ENCODE measurements around the gene CXCL14.

The CXCL14 gene, protein sequence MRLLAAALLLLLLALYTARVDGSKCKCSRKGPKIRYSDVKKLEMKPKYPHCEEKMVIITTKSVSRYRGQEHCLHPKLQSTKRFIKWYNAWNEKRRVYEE

DNA sequence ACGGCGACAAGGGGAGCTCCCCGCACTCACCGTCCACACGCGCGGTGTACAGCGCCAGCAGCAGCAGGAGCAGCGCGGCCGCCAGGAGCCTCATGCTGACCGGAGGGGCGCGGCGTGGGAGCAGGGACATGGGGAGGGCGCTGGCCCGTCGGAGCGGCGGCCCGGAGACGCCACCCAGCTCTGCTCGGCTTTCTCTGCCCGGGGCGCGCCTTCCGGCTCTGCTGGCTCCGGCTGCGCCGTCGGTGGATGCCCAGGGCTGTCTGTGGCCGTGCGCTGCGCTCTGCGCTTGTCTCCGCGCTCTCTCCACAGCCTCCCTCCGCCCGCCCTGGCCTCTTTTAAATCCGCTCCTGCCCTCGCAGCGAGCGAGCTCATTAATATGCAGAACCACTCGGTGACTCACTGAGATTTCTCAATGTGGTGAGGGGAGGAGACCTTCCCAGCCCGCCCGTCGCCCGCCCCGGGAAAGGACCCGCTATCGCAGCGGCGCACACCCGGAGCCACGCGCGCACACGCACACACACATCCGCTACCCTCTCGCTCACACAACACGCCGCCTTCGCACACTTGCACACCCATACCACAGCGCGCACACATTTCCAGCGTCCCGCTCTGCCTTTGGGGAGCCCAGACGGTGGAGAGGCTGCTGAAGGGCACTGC lies at the start of gene CXCL14:
Gene CXCL14 (minus strand): TSS at position 307 of the 657 bp plus-strand sequence. CDS start 213 bp downstream, at position 94.
- DNase-seq, result no peak

GRCh38 chr5:135626636-135627035 lies 47.8 kb upstream of the CXCL14 start:
- DNase-seq, result no peak

- no peak for DNase-seq
These were observed 47.2 kb upstream of the CXCL14 start for GRCh38 chr5:135625961-135626360.

GRCh38 chr5:135625486-135625885 lies 46.7 kb upstream of the CXCL14 start:
- DNase-seq, result no peak

DNA sequence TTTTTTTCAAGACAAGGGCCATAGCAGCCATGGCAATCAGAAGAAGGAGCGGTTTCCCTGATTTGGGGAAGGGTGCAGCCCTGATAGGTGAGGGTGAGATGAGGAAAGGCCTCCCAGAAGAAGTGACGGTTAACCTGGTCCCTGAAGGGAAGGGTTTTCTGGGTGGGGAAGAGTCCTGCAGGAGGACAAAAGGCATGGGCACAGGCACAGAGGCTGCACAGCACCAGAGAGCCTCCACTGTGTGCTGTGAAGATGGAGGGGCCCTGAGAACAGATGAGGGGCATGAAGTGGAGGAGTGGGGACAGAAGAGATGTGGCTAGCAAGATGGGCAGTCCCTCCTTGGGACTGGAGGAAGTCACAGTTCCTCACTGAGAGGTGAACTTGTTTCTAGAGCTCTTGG lies 46.3 kb upstream of the CXCL14 start:
- DNase-seq, result no peak

- DNase-seq, result no peak
These were observed 44.5 kb upstream of the CXCL14 start for GRCh38 chr5:135623186-135623715.

GRCh38 chr5:135615581-135616260 lies 36.9 kb upstream of the CXCL14 start:
- DNase-seq, result no peak

GRCh38 chr5:135615171-135615570 lies 36.4 kb upstream of the CXCL14 start:
- no peak for DNase-seq

GRCh38 chr5:135609981-135610380 lies 31.2 kb upstream of the CXCL14 start:
- DNase-seq, result no peak

DNA sequence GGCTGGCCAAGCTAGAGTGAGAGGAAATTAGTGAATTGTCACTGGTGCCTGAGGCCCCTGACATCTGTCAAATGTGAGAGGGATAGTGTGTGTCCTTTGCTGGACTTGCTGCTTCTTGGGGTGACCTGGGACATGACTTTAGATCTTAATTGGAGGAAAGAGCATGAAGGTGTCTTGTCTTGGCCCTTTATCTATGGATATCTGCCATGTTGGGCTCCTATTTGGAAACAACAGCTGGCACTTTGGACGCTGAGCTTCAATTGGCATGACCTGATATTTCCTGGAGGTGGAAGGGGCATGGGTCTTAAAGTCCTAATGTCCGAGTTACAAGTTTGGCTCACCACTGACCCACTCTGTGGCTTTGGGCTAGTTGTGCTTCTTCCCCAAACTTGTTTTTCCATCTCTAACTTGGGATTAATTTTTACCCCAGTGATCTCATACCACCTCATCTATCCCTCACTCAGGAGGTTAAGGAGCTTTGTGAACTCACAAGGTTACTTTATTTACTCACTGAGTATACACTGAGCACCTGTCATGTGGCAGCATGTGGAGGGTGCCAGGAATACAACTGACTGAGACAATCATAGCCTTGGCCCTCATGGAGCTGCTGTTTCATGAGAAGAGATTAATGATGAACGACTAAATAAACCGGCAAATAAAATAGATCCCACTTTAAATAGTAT lies 30.1 kb upstream of the CXCL14 start:
- no peak for DNase-seq

DNA sequence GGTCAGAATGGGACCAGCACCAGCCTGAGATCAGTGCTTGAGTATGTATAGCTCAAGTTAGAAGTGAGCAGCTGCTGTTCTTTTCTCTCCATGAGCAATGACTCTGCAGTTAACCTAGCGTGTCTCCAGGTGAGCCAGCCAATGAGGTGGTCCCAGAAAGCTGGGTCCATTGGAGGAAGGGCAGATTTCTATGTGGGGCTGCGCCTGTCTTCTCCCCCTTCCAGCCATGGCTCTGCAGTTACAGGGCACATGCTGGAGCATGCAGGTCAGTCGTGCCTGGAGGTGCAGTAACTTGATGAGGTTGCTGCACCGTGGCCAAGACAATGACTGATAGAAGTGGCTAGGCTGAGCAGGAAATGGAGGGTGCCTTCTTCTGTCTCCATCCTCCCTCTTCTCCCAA lies 29.6 kb upstream of the CXCL14 start:
- DNase-seq, result no peak

DNA sequence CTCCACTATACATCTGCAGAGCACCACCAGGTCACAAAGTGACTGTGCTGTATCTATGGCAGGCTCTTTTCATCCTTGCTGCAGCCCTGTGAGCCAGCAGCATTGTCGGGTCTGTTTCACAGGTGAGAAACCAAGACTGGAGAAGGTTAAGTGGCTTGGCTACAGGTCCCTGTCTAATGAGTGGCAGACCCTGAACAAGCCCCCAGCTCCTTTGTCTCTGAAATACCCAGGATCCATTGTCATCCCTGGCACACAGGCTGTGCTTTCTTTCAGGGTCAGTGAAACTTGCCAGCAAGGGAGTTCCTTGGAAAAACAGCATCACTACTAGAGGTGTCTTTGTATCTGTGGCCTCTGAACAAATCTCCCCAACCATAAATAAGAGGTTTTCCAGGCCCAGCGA lies 27.6 kb upstream of the CXCL14 start:
- DNase-seq, result no peak

- no peak for DNase-seq
These were observed 26.4 kb upstream of the CXCL14 start for GRCh38 chr5:135605221-135605620.

- DNase-seq, result no peak
These were observed 25.3 kb upstream of the CXCL14 start for GRCh38 chr5:135604056-135604455.

DNA sequence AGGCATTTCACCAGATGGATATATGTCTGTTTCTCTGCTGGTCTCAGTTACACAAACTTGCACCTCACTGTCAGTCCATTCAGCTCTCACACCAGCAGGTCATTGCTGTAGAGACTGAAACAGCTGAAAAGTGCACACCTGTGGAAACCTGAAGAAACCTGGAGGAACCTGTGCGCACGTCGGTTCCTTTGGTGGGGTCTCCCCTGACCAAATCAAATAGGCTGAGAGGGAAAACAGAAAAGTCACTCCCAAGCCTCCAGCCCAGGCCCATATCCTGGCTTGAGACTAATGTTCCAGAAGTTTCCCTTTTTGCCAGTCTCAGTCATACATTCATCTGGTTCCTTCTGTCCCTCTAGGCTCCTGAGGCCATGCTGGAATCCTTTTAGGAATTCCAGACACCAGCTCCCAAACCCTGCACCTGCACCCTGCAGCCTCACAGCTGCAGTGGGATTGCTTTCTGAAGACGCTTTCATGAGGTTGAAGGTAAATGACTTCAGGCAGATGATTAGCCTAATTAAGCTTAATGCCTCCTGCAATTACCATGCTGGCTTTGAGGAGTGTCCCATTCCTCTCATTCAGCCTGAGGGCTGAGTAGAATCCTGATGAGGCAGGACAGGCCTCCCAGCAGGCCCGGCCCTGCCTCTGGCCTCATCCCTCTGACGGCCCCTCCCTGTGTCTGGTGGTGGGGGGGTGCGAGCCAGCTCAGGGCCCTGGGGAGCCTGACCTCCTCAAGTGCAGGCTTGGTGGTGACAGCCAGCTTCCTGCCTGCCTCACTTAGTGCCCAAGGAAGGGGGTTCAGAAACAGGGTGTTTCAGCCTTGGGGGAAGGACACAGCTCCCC lies 24.3 kb upstream of the CXCL14 start:
- no peak for DNase-seq

- no peak for DNase-seq
These were observed 22.7 kb upstream of the CXCL14 start for GRCh38 chr5:135601466-135601865.

- no peak for DNase-seq
These were observed 22.2 kb upstream of the CXCL14 start for GRCh38 chr5:135600971-135601381.

GRCh38 chr5:135600152-135600570 lies 21.4 kb upstream of the CXCL14 start:
- DNase-seq, result no peak

DNA sequence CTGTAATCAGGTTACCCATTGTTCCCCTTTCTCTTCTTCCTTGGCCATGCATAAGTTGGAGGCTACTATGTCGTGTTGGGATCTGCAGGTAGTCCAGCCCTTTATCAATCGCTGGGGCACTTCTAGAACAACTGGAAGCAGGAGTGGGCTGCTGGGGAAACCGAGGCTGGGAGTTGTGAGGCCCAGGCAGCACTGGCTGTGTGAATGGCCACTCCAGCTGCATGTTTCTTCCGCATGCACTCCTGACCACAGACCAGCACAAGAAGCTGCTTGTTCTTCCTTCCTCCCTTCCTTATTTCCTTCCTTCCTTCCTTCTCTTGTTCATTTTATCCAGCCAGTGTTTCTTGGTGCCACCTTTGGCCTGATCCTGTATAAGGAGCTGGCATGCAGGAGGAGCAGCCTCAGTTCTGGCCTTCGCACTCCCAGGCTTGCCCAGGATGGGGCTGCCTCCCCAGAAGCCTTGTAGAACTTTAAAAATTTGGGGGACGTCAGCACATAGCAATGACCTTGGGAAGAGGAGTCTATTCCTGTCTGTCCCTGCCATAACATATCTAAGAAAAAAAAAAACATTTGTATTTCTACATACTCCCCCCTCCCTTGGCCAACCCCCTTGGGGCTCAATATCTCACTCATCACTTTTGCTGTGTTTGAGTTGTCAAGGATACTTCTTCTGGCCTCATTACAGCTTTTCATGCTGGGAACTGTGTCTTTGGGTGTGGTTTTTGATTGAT lies 20.8 kb upstream of the CXCL14 start:
- no peak for DNase-seq

GRCh38 chr5:135598691-135599395 lies 20.1 kb upstream of the CXCL14 start:
- no peak for DNase-seq

DNA sequence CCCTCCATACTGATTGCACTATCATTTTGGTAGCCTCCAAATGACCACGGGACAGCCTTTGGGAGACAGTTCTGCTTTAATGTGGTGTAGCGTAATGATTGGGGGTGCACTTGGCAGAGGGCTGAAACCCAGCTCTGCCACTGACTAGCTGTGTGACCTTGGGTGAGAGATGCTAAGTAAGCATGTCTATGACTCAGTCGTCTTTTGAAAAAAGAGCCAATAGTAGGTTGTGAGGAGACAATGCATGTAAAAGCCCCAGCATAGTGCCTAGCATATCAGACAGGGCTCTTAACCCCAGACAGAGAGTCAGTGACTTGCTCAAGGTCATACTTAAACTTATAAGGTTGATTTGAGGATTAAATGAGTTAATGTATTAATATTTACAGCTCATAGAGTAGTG lies 18.0 kb upstream of the CXCL14 start:
- no peak for DNase-seq

Measured in NCI-H1694 treated with DMSO at 0.1 percent for 48 hours (cell line).